ENCODE measurements around the gene GRM7. TPM values are rescaled to one million over a fixed set of nuclear protein-coding genes. Genes with fewer than 3 reads are reported as not detected.
"Not testable (repeated sequence)": the region's sequence is repeated elsewhere in the genome, so short reads cannot be mapped to it uniquely, and the experiment has no call there.

GRM7 gene
- total RNA-seq, 1 experiment from 2014 or later, result not detected

DNA sequence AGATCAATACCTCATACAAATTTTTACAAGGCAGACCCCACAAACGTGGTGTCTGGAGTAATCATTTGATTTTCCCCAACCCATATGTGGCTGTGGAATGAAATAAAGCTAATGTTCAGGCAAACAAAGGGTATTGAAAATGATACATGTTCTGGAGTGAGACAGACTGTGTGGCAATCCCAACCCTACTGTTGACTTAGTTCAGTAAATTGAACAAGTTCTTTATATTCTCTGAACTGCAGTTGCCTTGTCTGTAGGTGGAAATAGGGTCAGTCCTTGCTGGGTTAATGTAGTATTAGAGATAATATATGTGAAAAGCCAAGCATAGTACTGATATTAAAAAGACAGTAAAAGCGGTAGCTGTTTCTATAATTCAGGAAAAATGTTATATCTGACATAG lies 69.0 kb downstream of the GRM7 start:
- no peaks in the 10 kb centered on the region for H3K4me1 ChIP-seq (ENCODE audit: insufficient read depth, low read length, poor library complexity, severe bottlenecking)
- BruUV-seq (replicated peaks), result no TSS peak
- H3K9me3 ChIP-seq (ENCODE audit: low read depth, low read length, poor library complexity, severe bottlenecking), result no peaks in the 10 kb centered on the region
- no peak overlapping the region for H3K4me3 ChIP-seq (ENCODE audit: low read depth, low read length, poor library complexity, severe bottlenecking)
- H3K36me3 ChIP-seq (ENCODE audit: insufficient read depth, low read length, poor library complexity, severe bottlenecking), result no peaks in the 10 kb centered on the region
- no peak for DNase-seq (ENCODE audit: low spot score)
- peaks cover 3% of the 10 kb centered on the region for H3K27me3 ChIP-seq (replicated peaks; ENCODE audit: insufficient read depth, low read depth, low read length, poor library complexity)
- POLR2A ChIA-PET (ENCODE audit: low non-redundant PET), result no interaction called here
- no peak overlapping the region for H3K27ac ChIP-seq (ENCODE audit: low read depth, low read length, poor library complexity, severe bottlenecking)
- intact Hi-C loops (cut with micrococcal nuclease; ENCODE audit: unreplicated experiment), result loop anchor here (10.0 kb wide), 1 partner anchor 1495 kb away; no protein-coding TSS in a partner anchor
- no peak for TF ChIP-seq EZH2 (IDR thresholded peaks at IDR 0.05; ENCODE audit: borderline replicate concordance, low read depth, low read length, poor library complexity, severe bottlenecking)
- TF ChIP-seq, protein P1, sequence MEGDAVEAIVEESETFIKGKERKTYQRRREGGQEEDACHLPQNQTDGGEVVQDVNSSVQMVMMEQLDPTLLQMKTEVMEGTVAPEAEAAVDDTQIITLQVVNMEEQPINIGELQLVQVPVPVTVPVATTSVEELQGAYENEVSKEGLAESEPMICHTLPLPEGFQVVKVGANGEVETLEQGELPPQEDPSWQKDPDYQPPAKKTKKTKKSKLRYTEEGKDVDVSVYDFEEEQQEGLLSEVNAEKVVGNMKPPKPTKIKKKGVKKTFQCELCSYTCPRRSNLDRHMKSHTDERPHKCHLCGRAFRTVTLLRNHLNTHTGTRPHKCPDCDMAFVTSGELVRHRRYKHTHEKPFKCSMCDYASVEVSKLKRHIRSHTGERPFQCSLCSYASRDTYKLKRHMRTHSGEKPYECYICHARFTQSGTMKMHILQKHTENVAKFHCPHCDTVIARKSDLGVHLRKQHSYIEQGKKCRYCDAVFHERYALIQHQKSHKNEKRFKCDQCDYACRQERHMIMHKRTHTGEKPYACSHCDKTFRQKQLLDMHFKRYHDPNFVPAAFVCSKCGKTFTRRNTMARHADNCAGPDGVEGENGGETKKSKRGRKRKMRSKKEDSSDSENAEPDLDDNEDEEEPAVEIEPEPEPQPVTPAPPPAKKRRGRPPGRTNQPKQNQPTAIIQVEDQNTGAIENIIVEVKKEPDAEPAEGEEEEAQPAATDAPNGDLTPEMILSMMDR (conservative IDR thresholded peaks at IDR 0.05; ENCODE audit: low read depth, low read length), result no peak
- CTCF ChIA-PET, result no interaction called here

DNA sequence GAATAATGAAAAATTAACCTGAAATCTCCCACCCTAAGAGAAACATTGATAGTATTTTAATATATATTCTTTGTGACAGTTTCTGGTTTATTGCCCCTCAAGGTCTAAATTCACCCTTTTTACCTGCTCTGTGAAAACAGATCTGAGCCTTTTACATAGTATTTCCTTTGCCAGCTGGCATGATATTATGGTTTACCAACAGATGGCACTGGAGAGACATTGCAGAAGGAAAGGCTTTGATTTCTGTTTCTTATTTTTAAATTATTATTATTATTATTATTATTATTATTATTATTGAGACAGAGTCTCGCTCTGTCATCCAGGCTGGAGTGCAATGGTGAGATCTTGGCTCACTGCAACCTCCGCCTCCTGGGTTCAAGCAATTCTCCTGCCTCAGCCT lies 74.5 kb downstream of the GRM7 start:
- intact Hi-C loops (cut with micrococcal nuclease; ENCODE audit: unreplicated experiment), result loop anchor here (10.0 kb wide), 1 partner anchor 1489 kb away; no protein-coding TSS in a partner anchor
- not testable (repeated sequence) for H3K4me3 ChIP-seq (ENCODE audit: low read depth, low read length, poor library complexity, severe bottlenecking); BruUV-seq (replicated peaks)

DNA sequence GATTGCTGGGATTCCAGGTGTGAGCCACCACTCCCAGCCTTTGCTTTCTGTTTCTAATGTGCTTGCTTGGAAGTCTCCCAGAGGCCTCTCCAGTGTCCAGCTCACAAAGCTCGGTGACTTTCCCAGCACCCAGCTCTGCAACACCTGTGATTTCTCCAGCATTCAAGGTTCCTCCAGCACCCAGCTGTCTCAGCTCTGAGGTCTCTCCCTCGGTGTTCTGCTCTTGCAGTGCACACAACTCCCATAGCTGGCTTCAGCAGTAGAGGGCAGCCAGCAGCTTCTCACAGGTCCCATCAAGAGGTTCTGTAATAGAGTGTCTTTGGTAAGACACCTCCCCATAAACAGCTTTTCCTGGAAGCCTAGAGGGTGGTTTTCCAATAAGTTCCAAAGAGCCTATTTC lies 75.1 kb downstream of the GRM7 start:
- Histone ChIP-seq H3K27me3 (replicated peaks; ENCODE audit: insufficient read depth, low read depth, low read length, poor library complexity) (no peaks in the 10 kb centered on the region), H3K27ac (ENCODE audit: low read depth, low read length, poor library complexity, severe bottlenecking) (no peak overlapping the region), H3K4me3 (ENCODE audit: low read depth, low read length, poor library complexity, severe bottlenecking) (no peak overlapping the region), H3K36me3 (ENCODE audit: insufficient read depth, low read length, poor library complexity, severe bottlenecking) (no peaks in the 10 kb centered on the region), H3K9me3 (ENCODE audit: low read depth, low read length, poor library complexity, severe bottlenecking) (no peaks in the 10 kb centered on the region), H3K4me1 (ENCODE audit: insufficient read depth, low read length, poor library complexity, severe bottlenecking) (no peaks in the 10 kb centered on the region)
- POLR2A ChIA-PET (ENCODE audit: low non-redundant PET), result no interaction called here
- TF ChIP-seq, protein P1 (conservative IDR thresholded peaks at IDR 0.05; ENCODE audit: low read depth, low read length), result no peak
- no peak for TF ChIP-seq EZH2 (IDR thresholded peaks at IDR 0.05; ENCODE audit: borderline replicate concordance, low read depth, low read length, poor library complexity, severe bottlenecking)
- intact Hi-C loops (cut with micrococcal nuclease; ENCODE audit: unreplicated experiment), result loop anchor here (10.0 kb wide), 1 partner anchor 1489 kb away; no protein-coding TSS in a partner anchor
- CTCF ChIA-PET, result no interaction called here
- DNase-seq (ENCODE audit: low spot score), result no peak
- BruUV-seq (replicated peaks), result no TSS peak

More for the DNA sequence above, 74.5 kb downstream of the GRM7 start:
- CTCF ChIA-PET; H3K36me3 ChIP-seq (ENCODE audit: insufficient read depth, low read length, poor library complexity, severe bottlenecking); H3K4me1 ChIP-seq (ENCODE audit: insufficient read depth, low read length, poor library complexity, severe bottlenecking); H3K9me3 ChIP-seq (ENCODE audit: low read depth, low read length, poor library complexity, severe bottlenecking); H3K27me3 ChIP-seq (replicated peaks; ENCODE audit: insufficient read depth, low read depth, low read length, poor library complexity); DNase-seq (ENCODE audit: low spot score); POLR2A ChIA-PET (ENCODE audit: low non-redundant PET); H3K27ac ChIP-seq (ENCODE audit: low read depth, low read length, poor library complexity, severe bottlenecking): not testable (repeated sequence)

DNA sequence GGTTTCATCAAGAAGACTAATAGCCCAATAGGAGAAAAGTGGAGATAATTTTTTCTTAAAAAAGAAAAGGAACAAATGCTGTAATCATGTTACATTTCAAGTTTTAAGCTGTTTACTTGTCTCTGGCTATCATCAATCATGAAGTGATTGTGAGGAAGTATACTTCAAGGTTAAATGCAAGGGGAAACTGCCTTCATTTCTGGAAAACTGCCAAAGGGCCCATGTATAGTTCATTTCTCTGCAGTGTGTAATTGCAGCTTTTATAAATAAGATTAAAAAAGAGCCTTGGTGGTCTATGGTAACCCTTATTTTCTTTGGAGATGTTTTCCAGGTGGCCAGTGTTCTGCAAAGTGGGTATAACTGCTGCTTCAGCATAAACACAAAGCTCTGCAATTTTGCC lies 101.9 kb downstream of the GRM7 start:
- TF ChIP-seq, protein P1 (conservative IDR thresholded peaks at IDR 0.05; ENCODE audit: low read depth, low read length), result no peak
- TF ChIP-seq EZH2 (IDR thresholded peaks at IDR 0.05; ENCODE audit: borderline replicate concordance, low read depth, low read length, poor library complexity, severe bottlenecking), result no peak
- no peaks in the 10 kb centered on the region for H3K4me1 ChIP-seq (ENCODE audit: insufficient read depth, low read length, poor library complexity, severe bottlenecking)
- no TSS peak for BruUV-seq (replicated peaks)
- peaks cover 4% of the 10 kb centered on the region for H3K27me3 ChIP-seq (replicated peaks; ENCODE audit: insufficient read depth, low read depth, low read length, poor library complexity)
- intact Hi-C loops (cut with micrococcal nuclease; ENCODE audit: unreplicated experiment), result no loop called here
- no peak overlapping the region for H3K27ac ChIP-seq (ENCODE audit: low read depth, low read length, poor library complexity, severe bottlenecking)
- ChIA-PET CTCF (no interaction called here), POLR2A (ENCODE audit: low non-redundant PET) (no interaction called here)
- H3K36me3 ChIP-seq (ENCODE audit: insufficient read depth, low read length, poor library complexity, severe bottlenecking), result no peaks in the 10 kb centered on the region
- no peak overlapping the region for H3K4me3 ChIP-seq (ENCODE audit: low read depth, low read length, poor library complexity, severe bottlenecking)
- no peaks in the 10 kb centered on the region for H3K9me3 ChIP-seq (ENCODE audit: low read depth, low read length, poor library complexity, severe bottlenecking)
- DNase-seq (ENCODE audit: low spot score), result no peak

Measured in A673 (cell line).